Erythroblast (primary cell): ENCODE measurements around the gene TMEM80.
A peak's percentile ranks its signal among the peaks of the same experiment; 100 is the strongest.
"Not testable (repeated sequence)": the region's sequence is repeated elsewhere in the genome, so short reads cannot be mapped to it uniquely, and the experiment has no call there.

Experiments
- DNase-seq, 2 experiments: peaks; one replicate each; lab custom pipeline; 2025; lab: John Stamatoyannopoulos, UW
- GATA1 ChIP-seq: IDR thresholded peaks from 2 replicates; pipeline ENCODE4 v1.6.1; 2011; ENCODE audit warnings: low read depth, mild to moderate bottlenecking, control low read depth, low read length, moderate library complexity
- POLR2A ChIP-seq: IDR thresholded peaks from 2 replicates; pipeline ENCODE4 v1.6.1; 2011; ENCODE audit warnings: mild to moderate bottlenecking, low read length

TMEM80 gene

DNA sequence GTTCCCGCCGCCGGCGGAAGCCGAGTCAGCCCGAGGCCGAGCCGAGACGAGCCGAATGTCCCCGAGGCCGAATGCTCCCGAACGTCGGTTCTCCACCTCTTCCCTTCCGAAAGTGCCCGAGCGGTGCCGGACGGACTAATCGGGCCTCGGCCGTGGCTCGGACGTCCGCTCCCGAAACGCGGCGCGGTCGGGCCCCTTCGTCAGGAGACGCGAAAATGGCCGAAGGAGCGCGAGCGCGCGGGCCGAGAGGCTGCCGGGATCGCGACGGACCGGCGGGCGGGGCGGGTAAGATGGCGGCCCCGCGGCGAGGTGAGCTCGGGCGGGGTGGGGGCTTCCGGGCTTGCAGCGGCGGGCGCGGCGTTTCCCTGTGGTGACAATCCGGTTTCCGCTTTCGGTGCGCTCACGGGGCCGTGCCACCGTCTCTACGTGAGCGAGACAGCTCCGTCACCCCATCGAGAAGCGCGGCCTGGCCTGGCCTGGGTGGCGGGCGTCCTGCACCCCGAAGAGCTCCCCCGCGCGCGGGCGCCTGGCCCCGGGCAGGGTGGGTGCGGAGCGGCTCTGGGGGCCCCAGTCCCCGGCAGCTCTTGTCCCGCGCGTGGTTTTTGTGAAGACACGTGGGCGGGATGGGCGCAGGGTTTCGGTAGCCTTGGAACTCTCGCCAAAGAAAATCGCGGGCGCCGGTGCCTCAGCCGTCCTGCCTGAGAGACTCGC is at the start of gene TMEM80:
TMEM80 (plus strand) TSS at position 279 of the 711 bp plus-strand sequence; CDS start at position 291, 12 bp downstream.
- DNase-seq = peak; percentile 97 to 99
- TF ChIP-seq POLR2A (peak; percentile 65), GATA1 (no peak)

DNA sequence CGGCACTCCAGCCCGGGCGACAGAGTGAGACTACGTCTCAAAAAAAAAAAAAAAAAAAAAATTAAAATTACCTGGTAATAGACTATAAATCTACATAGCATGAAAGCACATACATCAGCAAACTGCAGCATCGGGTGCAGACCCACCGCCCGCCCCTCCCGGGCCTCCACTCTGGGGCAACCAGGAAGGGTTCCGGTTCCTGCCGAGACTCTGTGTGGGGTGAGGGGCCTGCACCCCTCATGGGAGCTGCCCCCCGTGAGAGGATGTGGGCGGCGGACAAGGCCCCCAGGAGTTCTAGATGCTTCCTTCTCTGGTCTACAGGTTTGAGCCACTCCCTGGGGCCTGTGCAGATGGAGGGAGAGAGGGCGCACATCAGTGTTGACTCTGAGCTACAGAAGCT is 49.4 kb upstream of the TMEM80 start:
- no peak for DNase-seq

DNA sequence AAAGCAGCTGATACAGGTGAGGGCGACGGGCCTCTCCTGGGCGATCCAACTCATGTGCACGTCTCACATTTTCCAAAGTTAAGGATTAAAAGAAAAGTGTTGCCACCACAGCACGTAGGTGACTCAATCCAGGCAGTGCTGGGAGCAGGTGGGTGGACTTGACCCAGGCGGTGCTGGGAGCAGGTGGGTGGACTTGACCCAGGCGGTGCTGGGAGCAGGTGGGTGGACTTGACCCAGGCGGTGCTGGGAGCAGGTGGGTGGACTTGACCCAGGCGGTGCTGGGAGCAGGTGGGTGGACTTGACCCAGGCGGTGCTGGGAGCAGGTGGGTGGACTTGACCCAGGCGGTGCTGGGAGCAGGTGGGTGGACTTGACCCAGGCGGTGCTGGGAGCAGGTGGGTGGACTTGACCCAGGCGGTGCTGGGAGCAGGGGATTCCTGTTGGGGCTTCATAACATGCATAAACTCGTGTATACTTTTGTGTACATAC is 47.9 kb upstream of the TMEM80 start:
- not testable (repeated sequence) for DNase-seq

More for the DNA sequence above, 49.4 kb upstream of the TMEM80 start:
- TF ChIP-seq POLR2A (no peak), GATA1 (no peak)

DNA sequence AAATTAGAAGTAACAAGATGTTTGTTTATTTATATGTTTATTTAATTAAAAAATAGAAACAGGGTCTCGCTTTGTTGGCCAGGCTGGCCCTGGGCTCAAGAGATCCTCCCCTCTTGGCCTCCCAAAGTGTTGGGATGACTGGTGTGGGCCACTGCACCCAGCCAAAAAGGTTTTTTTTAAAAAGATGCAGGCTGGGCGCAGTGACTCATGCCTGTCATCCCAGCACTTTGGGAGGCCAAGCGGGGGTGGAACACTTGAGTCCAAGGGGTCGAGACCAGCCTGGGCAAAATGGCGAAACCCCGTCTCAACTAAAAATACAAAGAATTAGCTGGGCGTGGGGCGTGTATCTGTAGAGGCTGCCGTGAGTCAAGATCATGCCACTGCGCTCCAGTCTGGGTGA is 45.1 kb upstream of the TMEM80 start:
- no peak for DNase-seq
- TF ChIP-seq GATA1 (no peak), POLR2A (no peak)

DNA sequence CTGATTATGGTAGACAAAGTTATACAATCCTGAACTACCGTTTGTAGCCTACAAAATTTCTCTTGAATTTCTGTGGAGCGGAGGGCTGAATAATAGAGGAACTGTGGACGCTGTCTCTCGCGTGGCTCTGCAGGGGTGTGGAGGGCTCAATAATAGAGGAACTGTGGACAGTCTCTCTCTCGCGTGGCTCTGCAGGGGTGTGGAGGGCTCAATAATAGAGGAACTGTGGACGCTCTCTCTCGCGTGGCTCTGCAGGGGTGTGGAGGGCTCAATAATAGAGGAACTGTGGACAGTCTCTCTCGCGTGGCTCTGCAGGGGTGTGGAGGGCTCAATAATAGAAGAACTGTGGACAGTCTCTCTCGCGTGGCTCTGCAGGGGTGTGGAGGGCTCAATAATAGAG is 42.5 kb upstream of the TMEM80 start:
- not testable (repeated sequence) for DNase-seq

DNA sequence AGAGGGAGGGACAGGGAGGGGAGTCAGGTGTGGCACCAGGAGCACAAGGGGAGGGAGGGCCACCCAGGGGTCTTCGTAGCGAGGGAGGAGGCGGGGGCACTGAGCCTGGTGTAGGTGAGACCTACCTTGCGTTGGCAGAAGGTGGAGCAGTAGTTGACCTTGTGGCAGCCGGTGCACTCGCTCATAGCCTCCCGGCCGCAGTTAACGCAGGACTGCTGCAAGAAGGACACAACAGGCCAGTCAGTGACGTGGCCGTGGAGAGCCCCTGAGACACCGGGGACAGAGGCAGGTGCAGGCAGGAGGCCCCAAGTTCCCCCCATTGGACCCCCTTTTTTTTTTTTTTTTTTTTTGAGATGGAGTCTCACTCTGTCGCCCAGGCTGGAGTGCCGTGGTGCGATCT is 41.8 kb upstream of the TMEM80 start:
- DNase-seq = no peak
- no peak for TF ChIP-seq POLR2A
- no peak for TF ChIP-seq GATA1

DNA sequence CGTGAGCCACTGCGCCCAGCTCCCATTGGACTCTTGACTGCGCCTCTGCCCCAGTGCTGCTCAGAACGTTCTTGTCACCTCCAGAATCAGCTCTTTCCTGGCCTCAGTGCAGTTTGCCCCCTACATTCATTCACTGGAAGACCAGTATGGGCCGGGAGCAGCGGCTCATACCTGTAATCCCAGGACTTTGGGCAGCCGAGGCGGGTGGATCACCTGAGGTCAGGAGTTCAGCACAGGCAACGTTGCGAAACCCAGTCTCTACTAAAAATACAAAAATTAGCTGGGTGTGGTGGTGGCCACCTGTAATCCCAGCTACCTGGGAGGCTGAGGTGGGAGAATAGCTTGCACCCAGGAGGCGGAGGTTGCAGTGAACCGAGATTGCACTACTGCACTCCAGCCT is 41.2 kb upstream of the TMEM80 start:
- not testable (repeated sequence) for DNase-seq

DNA sequence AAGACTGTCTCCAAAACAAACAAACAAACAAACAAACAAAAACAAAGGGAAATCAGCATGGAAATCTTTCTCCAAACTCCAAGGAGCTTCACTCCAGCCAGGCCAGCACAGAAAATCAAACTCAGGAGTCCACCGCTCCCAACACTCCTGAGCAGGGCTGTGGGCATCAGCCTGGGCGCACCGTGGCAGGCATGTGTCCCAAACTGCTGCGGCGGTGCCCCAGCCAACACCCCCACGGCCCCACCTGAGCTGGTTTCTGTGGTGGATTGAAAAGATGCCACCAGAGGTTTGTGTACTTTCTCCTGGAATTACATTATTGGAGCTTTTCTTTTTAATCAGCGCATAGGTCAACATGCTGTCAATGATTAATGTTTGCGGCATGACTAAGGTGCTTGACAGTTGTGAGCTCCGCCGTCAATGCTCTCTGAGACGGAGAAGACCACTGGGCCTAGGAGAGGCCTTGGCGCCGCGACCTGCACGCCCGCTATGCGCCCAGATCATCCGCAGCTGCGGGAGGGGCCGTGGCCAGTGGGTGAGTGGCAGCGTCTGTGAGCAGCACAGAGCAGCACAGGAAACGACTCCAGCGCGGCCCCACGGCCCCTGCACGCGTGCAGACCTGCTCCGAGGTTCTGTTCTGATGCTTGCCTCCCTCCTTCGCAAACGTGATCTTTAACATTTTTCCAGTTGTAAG is 40.4 kb upstream of the TMEM80 start:
- DNase-seq = no peak
- no peak for TF ChIP-seq GATA1
- no peak for TF ChIP-seq POLR2A

DNA sequence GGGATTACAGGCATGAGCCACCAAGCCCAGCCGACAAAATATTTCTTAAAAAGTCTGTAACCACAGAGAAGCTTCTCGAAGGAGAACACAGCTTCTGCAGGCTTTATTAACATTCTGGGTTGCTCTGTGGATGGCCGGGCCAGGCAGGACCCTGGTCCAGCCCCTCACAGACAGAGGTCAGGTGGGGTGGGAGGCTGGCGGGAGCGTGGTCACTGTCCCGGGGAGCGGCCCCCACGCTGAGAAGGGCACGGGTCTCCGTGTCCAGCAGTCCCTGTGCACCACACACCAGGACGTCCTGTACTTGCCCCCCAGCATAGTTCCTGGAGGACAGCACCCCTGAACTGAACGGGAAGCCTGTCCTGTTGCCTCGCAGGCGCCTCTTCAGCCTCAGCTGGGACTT is 39.2 kb upstream of the TMEM80 start:
- TF ChIP-seq POLR2A = no peak
- TF ChIP-seq GATA1 = no peak
- no peak for DNase-seq

DNA sequence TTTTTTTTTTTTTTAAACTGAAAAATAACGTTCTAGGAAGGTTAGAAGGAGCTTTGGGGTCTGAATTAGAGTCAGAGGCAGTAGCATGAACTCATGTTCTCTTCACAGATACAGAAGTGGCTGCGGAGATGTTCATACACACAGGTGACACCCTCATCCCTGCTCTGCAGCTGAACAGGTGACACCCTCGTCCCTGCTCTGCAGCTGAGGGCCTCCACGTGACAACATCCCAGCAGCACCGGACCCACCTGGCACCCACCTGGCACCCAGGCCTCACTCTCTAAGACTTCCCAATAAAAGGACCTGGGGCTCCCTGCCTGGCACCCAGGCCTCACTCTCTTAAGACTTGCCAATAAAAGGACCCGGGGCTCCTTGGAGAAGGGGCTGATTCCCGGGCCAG is 38.8 kb upstream of the TMEM80 start:
- no peak for DNase-seq
- TF ChIP-seq POLR2A = no peak
- TF ChIP-seq GATA1 = no peak

DNA sequence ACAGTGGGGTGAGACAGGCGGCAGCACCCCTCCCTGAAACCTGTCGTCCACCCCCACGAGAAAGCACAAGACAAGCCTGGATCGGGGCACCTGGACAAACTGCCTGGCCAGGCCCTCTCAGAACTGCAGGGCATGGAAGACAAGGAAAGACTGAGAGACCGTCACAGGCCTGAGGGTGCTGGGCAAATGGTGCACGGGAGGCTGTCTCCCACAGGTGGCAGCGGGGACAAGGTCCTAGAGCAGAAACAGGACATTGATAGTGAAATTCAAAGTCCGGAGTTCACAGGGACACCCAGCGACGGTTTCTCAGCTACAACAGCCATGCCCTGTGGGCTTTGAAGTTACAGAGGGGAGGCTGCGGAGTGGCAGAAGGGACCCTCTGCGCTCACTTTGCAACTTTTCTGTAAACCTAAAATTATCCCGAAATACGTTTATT is 37.9 kb upstream of the TMEM80 start:
- DNase-seq = no peak
- TF ChIP-seq POLR2A (no peak), GATA1 (no peak)

DNA sequence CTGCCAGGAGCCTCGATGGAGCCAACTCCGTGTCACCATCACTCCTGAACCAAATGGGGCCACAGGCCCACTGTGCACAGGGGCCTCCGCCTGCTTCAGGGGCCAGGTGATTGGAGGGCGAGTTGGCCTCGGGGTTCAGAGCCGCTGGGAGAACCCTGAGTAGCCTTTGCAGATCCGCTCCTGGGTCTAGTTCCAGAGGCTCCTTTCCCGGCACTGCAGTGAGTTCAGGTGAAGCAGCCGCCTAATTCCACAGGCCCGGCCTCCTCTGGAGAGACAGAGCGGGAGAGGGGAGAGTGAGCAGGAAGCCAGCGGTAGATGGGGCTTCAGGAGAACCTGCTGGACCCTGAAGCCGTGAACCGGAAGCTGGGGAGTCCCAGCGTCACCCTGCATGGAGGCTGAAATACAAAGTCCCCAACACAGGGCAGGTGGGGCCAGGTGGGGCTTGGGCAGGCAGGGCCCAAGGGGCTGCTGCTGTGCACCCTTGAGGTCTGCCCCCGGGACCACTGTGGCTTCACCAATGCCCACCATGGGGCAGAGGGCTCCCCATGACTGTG is 36.0 kb upstream of the TMEM80 start:
- DNase-seq = no peak
- no peak for TF ChIP-seq POLR2A
- TF ChIP-seq GATA1 = no peak

DNA sequence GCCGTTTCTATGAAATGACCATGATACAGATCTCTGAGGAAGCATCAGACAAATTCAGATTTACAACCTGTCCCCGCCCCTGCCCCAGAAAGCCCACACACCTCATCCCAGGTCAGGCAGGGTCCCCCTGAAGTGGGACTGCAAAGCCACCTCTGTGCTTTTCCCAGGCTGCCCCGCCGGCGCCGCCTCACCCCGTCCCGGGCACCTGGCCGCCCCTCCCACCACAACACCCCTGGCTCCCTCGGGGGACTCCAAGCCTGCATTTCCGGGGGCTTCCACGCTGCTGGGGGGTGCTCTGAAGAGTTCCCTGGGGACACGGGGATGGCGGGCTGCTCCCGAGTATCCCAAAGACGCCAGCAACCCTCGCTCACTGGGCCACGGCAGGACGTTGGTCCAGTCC is 35.3 kb upstream of the TMEM80 start:
- TF ChIP-seq GATA1 (no peak), POLR2A (no peak)
- DNase-seq = no peak

DNA sequence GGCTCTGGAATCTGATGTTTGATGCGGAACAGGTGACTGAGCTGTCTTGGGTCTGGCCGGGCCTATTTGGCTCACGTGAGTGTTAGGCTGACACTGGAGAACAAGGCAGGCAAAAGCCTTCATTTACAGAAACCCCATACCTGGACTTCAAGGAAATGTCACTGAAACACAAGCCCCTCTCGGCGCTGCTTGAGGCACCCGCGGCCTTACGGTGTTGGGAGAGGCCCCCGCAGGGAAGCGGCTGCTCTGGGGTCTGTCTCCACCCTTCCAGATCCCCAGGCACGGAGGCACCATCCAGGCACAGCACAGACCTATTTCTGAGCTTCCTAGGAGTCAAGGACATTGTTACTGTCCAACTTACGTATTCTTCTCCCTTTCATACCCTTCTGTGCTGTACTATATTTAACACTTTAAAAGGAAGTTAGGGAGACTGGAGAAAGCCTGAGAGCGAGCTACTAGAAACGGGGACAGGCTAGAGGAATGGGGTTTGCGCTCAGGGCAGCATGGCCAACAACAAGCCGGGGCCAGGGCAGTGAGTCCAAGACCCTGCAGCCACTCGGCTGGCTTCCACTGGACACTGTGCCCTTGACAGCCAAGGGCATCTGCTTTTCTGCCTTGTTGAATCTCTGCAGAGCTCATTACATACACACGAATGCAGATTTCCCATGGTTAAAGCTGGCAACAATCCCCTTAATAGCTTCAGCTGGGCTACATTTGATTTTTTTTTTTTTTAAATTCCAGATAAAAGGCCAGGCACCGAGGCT is 34.8 kb upstream of the TMEM80 start:
- no peak for TF ChIP-seq GATA1
- no peak for TF ChIP-seq POLR2A
- DNase-seq = no peak
